Breast epithelium (tissue), 3 donors: ENCODE data around the gene KRT79.

Experiments used
- POLR2A ChIP-seq: fragments of 450-650 bp; IDR thresholded peaks from one replicate; pipeline ENCODE4 v1.6.1; 2016; ENCODE audit warnings: antibody characterized with exemption, mild to moderate bottlenecking, moderate library complexity
- POLR2AphosphoS5 ChIP-seq, 3 donors: sonication (generic); formaldehyde crosslinking; IDR thresholded peaks; one replicate each; pipeline ENCODE4 v1.6.1; 2017; ENCODE audit warnings: antibody characterized with exemption in 3 of 3
- TF ChIP-seq, protein P1 (sequence below), 3 donors: fragments of 450-650 bp; IDR thresholded peaks; one replicate each; pipeline ENCODE4 v1.5.1; 2016 to 2017; ENCODE audit warnings: antibody characterized with exemption in 3 of 3, mild to moderate bottlenecking in 3 of 3, moderate library complexity in 3 of 3

DNA sequence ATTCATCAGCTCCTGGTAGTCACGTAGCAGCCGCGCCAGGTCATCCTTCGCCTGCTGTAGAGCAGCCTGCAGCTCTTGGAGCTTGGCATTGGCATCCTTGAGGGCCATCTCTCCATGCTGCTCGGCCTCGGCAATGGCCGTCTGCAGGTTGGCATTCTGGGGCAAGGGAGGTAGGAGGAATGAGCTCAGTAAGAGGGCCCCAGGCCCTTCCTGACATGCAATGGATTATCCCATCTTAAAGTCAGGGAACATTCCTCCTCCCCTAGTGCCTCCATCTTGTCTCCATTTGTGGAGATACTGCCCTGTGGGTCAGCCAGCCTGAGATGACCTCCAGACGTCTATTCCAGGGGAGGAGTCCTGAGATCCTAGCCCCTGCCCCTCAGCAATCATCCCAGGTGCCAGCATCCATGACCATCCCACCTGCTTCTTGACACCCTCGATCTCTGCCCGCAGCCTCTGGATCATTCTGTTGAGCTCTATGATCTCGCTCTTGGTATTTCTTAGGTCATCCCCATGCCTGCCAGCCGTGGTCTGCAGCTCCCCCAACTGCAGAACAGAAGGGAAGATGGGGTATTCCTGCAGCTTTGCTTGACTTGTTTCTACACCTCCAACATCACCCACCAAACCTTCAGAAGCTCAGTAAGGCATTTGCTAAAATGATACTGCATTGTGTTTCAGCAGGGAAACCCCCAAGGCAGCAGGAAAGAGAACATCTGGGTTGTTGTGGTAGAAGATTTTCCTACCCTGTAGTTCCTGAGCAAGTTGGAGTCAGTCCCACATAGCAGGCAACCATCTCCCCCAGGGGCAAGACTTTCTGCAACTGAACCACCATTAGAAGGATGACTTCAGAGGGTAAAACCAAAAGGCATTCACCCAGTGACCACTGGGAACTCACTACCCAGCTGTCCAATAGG is 42.6 kb downstream of the KRT79 start:
- TF ChIP-seq, protein P1, sequence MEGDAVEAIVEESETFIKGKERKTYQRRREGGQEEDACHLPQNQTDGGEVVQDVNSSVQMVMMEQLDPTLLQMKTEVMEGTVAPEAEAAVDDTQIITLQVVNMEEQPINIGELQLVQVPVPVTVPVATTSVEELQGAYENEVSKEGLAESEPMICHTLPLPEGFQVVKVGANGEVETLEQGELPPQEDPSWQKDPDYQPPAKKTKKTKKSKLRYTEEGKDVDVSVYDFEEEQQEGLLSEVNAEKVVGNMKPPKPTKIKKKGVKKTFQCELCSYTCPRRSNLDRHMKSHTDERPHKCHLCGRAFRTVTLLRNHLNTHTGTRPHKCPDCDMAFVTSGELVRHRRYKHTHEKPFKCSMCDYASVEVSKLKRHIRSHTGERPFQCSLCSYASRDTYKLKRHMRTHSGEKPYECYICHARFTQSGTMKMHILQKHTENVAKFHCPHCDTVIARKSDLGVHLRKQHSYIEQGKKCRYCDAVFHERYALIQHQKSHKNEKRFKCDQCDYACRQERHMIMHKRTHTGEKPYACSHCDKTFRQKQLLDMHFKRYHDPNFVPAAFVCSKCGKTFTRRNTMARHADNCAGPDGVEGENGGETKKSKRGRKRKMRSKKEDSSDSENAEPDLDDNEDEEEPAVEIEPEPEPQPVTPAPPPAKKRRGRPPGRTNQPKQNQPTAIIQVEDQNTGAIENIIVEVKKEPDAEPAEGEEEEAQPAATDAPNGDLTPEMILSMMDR (IDR thresholded peaks at IDR 0.05): no peak
- no peak for TF ChIP-seq POLR2AphosphoS5 (IDR thresholded peaks at IDR 0.05)
- no peak for TF ChIP-seq POLR2A
